Regular cardiac myocyte (primary cell): ENCODE results near the gene POTEB3. TPM values are rescaled to one million over a fixed set of nuclear protein-coding genes. Genes with fewer than 3 reads are reported as not detected.

Experiments
- total RNA-seq: library from RNA; depleted of rRNA; stranded (reverse); fragments of >200 nt; gene quantifications from 2 replicates; pipeline ENCODE4 v1.2.3, GENCODE V29; 2014

The POTEB3 gene
- under 0.01 TPM in 1 of 2 replicates, not detected in the other for total RNA-seq

DNA sequence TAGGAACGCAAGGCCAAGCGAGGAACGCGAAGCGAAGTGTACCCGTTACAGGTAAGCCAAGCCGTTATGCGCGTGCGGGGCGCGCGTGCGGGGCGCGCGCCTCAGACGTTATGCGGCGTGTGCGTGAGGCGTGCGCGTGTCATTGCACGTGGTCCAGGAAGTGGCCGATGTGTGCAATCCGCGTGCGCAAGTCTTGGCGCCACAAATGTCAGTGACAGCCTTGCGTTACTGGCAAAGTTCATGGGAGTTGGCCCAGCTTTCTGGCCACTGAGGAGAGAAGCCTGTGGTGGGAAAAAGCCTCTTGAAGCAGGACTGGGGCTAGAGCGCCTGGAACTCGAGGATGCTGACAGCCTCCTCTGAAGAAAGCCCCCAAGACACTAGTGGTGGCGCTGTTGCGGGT lies at the start of gene POTEB3:
POTEB3 (minus strand) TSS at position 101 of the 400 bp plus-strand sequence. CDS start 488 bp downstream, outside the sequence.

